H1 (cell line): ENCODE measurements around the gene STAU1.

Experiments used
- EZH2 ChIP-seq: fragments of 200-600 bp; sonication (generic); IDR thresholded peaks from 2 replicates; pipeline ENCODE4 v1.7.1; 2012; ENCODE audit warnings: low read depth, mild to moderate bottlenecking, moderate library complexity, low read length, inconsistent platforms; ENCODE audit not compliant: severe bottlenecking
- POLR2A ChIP-seq, 2 experiments: IDR thresholded peaks; 1 replicate in 1 of 2; 2 replicates in 1 of 2; pipeline ENCODE4 v1.6.1; 2011; ENCODE audit warnings: low read depth in 2 of 2, low read length in 2 of 2, mild to moderate bottlenecking in 2 of 2; ENCODE audit errors: control extremely low read depth in 1 of 2
- RAD21 ChIP-seq, 2 experiments: IDR thresholded peaks in 1 of 2; conservative IDR thresholded peaks in 1 of 2; 2 replicates each; pipeline ENCODE4 v1.6.1; 2011; ENCODE audit warnings: low read depth in 2 of 2, low read length in 2 of 2, improper control_type of control experiment in 1 of 2, inconsistent platforms in 1 of 2, mild to moderate bottlenecking in 1 of 2, moderate library complexity in 1 of 2
- RFX5 ChIP-seq: IDR thresholded peaks from 2 replicates; pipeline ENCODE4 v1.6.1; 2011; ENCODE audit warnings: low read depth, low read length, improper control_type of control experiment, borderline replicate concordance
- ZNF274 ChIP-seq: IDR thresholded peaks from 2 replicates; pipeline ENCODE4 v1.7.0; 2012; ENCODE audit warnings: low read length, borderline replicate concordance; ENCODE audit errors: extremely low read depth
- TF ChIP-seq, protein P1 (sequence below), 3 experiments: IDR thresholded peaks; 1 replicate in 2 of 3; 2 replicates in 1 of 3; pipeline versions ENCODE4 v1.5.1 to v1.6.1; 2011; ENCODE audit warnings: low read length in 3 of 3, mild to moderate bottlenecking in 3 of 3, inconsistent platforms in 2 of 3, low read depth in 1 of 3, moderate library complexity in 1 of 3; ENCODE audit not compliant: insufficient read depth in 1 of 3; ENCODE audit errors: control extremely low read depth in 1 of 3
- TF ChIP-seq, protein P2 (sequence below): fragments of 300-600 bp; sonication (generic); IDR thresholded peaks from 2 replicates; pipeline ENCODE4 v1.7.1; 2012; ENCODE audit warnings: low read length, moderate library complexity, mild to moderate bottlenecking, inconsistent platforms; ENCODE audit not compliant: insufficient replicate concordance
- TF ChIP-seq, protein P3 (sequence below): IDR thresholded peaks from 2 replicates; pipeline ENCODE4 v1.6.1; 2012; ENCODE audit warnings: inconsistent platforms
- TF ChIP-seq, protein P4 (sequence below): IDR thresholded peaks from 2 replicates; pipeline ENCODE4 v1.6.1; 2011; ENCODE audit warnings: low read length, improper control_type of control experiment

DNA sequence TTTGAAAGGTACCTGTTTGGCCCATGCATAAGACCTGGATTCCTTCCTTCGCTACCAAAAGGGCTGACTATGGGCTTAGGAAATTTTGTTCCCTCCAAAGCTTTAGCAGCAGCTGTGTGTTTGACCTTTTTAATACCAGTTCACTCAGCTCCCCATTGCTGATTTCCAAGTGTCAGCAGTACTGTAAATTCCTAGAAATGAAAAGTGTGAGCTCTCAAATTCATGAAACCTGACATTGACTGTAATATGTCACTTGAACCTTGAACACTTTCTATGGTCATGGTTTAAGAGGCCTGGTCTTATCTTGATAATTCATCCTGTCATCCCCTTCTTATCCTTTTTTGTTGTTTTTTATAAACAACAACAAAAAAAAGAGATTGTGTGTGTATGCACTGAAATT lies 31.7 kb downstream of the STAU1 start:
- TF ChIP-seq, protein P1, sequence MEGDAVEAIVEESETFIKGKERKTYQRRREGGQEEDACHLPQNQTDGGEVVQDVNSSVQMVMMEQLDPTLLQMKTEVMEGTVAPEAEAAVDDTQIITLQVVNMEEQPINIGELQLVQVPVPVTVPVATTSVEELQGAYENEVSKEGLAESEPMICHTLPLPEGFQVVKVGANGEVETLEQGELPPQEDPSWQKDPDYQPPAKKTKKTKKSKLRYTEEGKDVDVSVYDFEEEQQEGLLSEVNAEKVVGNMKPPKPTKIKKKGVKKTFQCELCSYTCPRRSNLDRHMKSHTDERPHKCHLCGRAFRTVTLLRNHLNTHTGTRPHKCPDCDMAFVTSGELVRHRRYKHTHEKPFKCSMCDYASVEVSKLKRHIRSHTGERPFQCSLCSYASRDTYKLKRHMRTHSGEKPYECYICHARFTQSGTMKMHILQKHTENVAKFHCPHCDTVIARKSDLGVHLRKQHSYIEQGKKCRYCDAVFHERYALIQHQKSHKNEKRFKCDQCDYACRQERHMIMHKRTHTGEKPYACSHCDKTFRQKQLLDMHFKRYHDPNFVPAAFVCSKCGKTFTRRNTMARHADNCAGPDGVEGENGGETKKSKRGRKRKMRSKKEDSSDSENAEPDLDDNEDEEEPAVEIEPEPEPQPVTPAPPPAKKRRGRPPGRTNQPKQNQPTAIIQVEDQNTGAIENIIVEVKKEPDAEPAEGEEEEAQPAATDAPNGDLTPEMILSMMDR (IDR thresholded peaks at IDR 0.05; ENCODE audit: control extremely low read depth in 1 of 3, insufficient read depth in 1 of 3, low read depth in 1 of 3, low read length in 3 of 3) = no peak
- TF ChIP-seq EZH2 (no peak), RFX5 (no peak), POLR2A (IDR thresholded peaks at IDR 0.05; ENCODE audit: control extremely low read depth in 1 of 2, low read depth in 2 of 2, low read length in 2 of 2) (no peak), RAD21 (IDR thresholded peaks at IDR 0.05 in 1 of 2, conservative IDR thresholded peaks at IDR 0.05 in 1 of 2; ENCODE audit: low read depth in 2 of 2, low read length in 2 of 2) (no peak), ZNF274 (no peak)
- TF ChIP-seq, protein P2, sequence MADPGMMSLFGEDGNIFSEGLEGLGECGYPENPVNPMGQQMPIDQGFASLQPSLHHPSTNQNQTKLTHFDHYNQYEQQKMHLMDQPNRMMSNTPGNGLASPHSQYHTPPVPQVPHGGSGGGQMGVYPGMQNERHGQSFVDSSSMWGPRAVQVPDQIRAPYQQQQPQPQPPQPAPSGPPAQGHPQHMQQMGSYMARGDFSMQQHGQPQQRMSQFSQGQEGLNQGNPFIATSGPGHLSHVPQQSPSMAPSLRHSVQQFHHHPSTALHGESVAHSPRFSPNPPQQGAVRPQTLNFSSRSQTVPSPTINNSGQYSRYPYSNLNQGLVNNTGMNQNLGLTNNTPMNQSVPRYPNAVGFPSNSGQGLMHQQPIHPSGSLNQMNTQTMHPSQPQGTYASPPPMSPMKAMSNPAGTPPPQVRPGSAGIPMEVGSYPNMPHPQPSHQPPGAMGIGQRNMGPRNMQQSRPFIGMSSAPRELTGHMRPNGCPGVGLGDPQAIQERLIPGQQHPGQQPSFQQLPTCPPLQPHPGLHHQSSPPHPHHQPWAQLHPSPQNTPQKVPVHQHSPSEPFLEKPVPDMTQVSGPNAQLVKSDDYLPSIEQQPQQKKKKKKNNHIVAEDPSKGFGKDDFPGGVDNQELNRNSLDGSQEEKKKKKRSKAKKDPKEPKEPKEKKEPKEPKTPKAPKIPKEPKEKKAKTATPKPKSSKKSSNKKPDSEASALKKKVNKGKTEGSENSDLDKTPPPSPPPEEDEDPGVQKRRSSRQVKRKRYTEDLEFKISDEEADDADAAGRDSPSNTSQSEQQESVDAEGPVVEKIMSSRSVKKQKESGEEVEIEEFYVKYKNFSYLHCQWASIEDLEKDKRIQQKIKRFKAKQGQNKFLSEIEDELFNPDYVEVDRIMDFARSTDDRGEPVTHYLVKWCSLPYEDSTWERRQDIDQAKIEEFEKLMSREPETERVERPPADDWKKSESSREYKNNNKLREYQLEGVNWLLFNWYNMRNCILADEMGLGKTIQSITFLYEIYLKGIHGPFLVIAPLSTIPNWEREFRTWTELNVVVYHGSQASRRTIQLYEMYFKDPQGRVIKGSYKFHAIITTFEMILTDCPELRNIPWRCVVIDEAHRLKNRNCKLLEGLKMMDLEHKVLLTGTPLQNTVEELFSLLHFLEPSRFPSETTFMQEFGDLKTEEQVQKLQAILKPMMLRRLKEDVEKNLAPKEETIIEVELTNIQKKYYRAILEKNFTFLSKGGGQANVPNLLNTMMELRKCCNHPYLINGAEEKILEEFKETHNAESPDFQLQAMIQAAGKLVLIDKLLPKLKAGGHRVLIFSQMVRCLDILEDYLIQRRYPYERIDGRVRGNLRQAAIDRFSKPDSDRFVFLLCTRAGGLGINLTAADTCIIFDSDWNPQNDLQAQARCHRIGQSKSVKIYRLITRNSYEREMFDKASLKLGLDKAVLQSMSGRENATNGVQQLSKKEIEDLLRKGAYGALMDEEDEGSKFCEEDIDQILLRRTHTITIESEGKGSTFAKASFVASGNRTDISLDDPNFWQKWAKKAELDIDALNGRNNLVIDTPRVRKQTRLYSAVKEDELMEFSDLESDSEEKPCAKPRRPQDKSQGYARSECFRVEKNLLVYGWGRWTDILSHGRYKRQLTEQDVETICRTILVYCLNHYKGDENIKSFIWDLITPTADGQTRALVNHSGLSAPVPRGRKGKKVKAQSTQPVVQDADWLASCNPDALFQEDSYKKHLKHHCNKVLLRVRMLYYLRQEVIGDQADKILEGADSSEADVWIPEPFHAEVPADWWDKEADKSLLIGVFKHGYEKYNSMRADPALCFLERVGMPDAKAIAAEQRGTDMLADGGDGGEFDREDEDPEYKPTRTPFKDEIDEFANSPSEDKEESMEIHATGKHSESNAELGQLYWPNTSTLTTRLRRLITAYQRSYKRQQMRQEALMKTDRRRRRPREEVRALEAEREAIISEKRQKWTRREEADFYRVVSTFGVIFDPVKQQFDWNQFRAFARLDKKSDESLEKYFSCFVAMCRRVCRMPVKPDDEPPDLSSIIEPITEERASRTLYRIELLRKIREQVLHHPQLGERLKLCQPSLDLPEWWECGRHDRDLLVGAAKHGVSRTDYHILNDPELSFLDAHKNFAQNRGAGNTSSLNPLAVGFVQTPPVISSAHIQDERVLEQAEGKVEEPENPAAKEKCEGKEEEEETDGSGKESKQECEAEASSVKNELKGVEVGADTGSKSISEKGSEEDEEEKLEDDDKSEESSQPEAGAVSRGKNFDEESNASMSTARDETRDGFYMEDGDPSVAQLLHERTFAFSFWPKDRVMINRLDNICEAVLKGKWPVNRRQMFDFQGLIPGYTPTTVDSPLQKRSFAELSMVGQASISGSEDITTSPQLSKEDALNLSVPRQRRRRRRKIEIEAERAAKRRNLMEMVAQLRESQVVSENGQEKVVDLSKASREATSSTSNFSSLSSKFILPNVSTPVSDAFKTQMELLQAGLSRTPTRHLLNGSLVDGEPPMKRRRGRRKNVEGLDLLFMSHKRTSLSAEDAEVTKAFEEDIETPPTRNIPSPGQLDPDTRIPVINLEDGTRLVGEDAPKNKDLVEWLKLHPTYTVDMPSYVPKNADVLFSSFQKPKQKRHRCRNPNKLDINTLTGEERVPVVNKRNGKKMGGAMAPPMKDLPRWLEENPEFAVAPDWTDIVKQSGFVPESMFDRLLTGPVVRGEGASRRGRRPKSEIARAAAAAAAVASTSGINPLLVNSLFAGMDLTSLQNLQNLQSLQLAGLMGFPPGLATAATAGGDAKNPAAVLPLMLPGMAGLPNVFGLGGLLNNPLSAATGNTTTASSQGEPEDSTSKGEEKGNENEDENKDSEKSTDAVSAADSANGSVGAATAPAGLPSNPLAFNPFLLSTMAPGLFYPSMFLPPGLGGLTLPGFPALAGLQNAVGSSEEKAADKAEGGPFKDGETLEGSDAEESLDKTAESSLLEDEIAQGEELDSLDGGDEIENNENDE = no peak
- TF ChIP-seq, protein P3, sequence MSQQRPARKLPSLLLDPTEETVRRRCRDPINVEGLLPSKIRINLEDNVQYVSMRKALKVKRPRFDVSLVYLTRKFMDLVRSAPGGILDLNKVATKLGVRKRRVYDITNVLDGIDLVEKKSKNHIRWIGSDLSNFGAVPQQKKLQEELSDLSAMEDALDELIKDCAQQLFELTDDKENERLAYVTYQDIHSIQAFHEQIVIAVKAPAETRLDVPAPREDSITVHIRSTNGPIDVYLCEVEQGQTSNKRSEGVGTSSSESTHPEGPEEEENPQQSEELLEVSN = no peak
- TF ChIP-seq, protein P4, sequence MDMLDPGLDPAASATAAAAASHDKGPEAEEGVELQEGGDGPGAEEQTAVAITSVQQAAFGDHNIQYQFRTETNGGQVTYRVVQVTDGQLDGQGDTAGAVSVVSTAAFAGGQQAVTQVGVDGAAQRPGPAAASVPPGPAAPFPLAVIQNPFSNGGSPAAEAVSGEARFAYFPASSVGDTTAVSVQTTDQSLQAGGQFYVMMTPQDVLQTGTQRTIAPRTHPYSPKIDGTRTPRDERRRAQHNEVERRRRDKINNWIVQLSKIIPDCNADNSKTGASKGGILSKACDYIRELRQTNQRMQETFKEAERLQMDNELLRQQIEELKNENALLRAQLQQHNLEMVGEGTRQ = no peak
